BE2C (cell line): ENCODE measurements around the gene TTC23.

Experiments
- DNase-seq: peaks from one replicate; pipeline ENCODE4 v3.0.0-alpha.2; 2020
- H3K27me3 ChIP-seq: fragments of 250-450 bp; sonication (Bioruptor Pico); 2 replicates; pipeline ENCODE4 v1.5.1; 2020; ENCODE audit warnings: mild to moderate bottlenecking
- H3K36me3 ChIP-seq: fragments of 250-450 bp; sonication (Bioruptor Pico); 2 replicates; pipeline ENCODE4 v1.5.1; 2020; ENCODE audit warnings: mild to moderate bottlenecking
- H3K4me1 ChIP-seq: fragments of 250-450 bp; sonication (Bioruptor Pico); 2 replicates; pipeline ENCODE4 v1.5.1; 2020
- H3K4me3 ChIP-seq: 2 replicates; pipeline ENCODE4 v1.5.1; 2011; ENCODE audit warnings: low read depth, low read length
- H3K9me3 ChIP-seq: fragments of 250-450 bp; sonication (Bioruptor Pico); 2 replicates; pipeline ENCODE4 v1.5.1; 2020
- CTCF ChIP-seq: IDR thresholded peaks from 2 replicates; pipeline ENCODE4 v1.5.1; 2012; ENCODE audit warnings: mild to moderate bottlenecking, low read depth, low read length

Gene TTC23

GRCh38 chr15:99168601-99169580 is 80.5 kb downstream of the TTC23 start:
- H3K36me3 ChIP-seq = no peaks in the 10 kb centered on the region

GRCh38 chr15:99167640-99168039 is 81.7 kb downstream of the TTC23 start:
- Histone ChIP-seq H3K4me3 (no peak overlapping the region), H3K9me3 (no peaks in the 10 kb centered on the region), H3K4me1 (no peaks in the 10 kb centered on the region), H3K36me3 (no peaks in the 10 kb centered on the region), H3K27me3 (no peaks in the 10 kb centered on the region)
- no peak for TF ChIP-seq CTCF
- no peak for DNase-seq

More at GRCh38 chr15:99168601-99169580, 80.5 kb downstream of the TTC23 start:
- no peaks in the 10 kb centered on the region for H3K27me3 ChIP-seq
- no peak for TF ChIP-seq CTCF
- no peak for DNase-seq
- no peaks in the 10 kb centered on the region for H3K4me1 ChIP-seq
- H3K9me3 ChIP-seq = no peaks in the 10 kb centered on the region
- H3K4me3 ChIP-seq = no peak overlapping the region

- Histone ChIP-seq H3K4me3 (no peak overlapping the region), H3K9me3 (no peaks in the 10 kb centered on the region), H3K36me3 (no peaks in the 10 kb centered on the region), H3K4me1 (no peaks in the 10 kb centered on the region), H3K27me3 (no peaks in the 10 kb centered on the region)
- no peak for TF ChIP-seq CTCF
- DNase-seq = no peak
Measured at GRCh38 chr15:99167201-99167600, 82.2 kb downstream of the TTC23 start.

- H3K4me3 ChIP-seq = no peak overlapping the region
- DNase-seq = no peak
- H3K36me3 ChIP-seq = no peaks in the 10 kb centered on the region
- H3K4me1 ChIP-seq = no peaks in the 10 kb centered on the region
- TF ChIP-seq CTCF = no peak
- H3K27me3 ChIP-seq = no peaks in the 10 kb centered on the region
- no peaks in the 10 kb centered on the region for H3K9me3 ChIP-seq
Measured at GRCh38 chr15:99165956-99166689, 83.3 kb downstream of the TTC23 start.

GRCh38 chr15:99165020-99165790 is 84.2 kb downstream of the TTC23 start:
- Histone ChIP-seq H3K4me1 (no peaks in the 10 kb centered on the region), H3K9me3 (no peaks in the 10 kb centered on the region), H3K36me3 (no peaks in the 10 kb centered on the region), H3K27me3 (no peaks in the 10 kb centered on the region), H3K4me3 (no peak overlapping the region)
- no peak for DNase-seq
- no peak for TF ChIP-seq CTCF
